B cell (primary cell): Measurements from ENCODE around the gene METTL26.

Experiments used
- CTCF ChIP-seq: fragments of 200-600 bp; IDR thresholded peaks from one replicate; pipeline ENCODE4 v1.8.0; 2022; ENCODE audit warnings: antibody characterized with exemption, mild to moderate bottlenecking
- EZH2 ChIP-seq: IDR thresholded peaks from 2 replicates; pipeline ENCODE4 v1.6.1; 2012; ENCODE audit warnings: borderline replicate concordance, low read depth, mild to moderate bottlenecking, moderate library complexity, low read length; ENCODE audit not compliant: insufficient read depth, poor library complexity, severe bottlenecking

- TF ChIP-seq CTCF (no peak), EZH2 (no peak)
Measured at GRCh38 chr16:658679-659571, 22.8 kb upstream of the METTL26 start.
